NCI-H524 (cell line): ENCODE results near the gene IFI30.
A peak's percentile ranks its signal among the peaks of the same experiment; 100 is the strongest.

Experiments
- DNase-seq, 2 experiments: peaks; one replicate each; lab custom pipeline; 2025; lab: John Stamatoyannopoulos, UW

IFI30 gene

DNA sequence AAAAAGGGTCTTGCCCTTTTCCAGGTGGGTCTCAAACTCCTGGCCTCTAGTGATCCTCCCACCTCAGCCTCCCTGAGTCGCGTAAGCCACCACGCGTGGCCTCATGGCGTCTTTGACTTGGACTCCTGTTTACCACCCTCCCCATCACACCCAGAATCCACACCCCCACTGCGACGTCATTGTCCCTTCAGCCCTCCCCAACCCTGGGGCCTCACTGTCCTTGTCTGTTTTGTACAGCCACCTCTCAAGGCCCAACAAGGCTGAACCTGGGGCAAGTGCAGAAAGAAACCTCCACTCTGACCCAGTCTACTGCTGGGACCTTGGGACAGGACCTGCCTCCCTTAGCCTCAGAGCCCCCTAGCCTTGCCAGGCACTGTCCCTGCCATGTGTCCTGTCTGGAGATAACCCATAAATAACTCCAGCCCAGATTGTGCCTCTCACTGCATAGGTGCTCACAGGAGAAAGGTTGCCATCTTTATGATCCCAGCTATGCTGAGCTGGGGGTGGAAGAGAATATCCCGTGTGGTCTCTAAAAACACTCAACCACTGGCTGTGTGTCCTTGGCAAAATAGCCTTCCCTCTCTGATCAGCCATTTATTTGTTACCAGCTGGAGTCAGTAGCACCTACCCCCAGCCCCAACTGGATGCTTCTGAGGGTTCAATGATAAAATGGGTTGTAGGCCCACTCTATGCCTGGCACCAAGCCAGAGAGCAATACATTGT, 1.8 kb upstream of the IFI30 start:
- DNase-seq = no peak

GRCh38 chr19:18172331-18173053, 1.1 kb upstream of the IFI30 start:
- no peak for DNase-seq

GRCh38 chr19:18173054-18173571, 500 bp upstream of the IFI30 start:
- DNase-seq = no peak

DNA sequence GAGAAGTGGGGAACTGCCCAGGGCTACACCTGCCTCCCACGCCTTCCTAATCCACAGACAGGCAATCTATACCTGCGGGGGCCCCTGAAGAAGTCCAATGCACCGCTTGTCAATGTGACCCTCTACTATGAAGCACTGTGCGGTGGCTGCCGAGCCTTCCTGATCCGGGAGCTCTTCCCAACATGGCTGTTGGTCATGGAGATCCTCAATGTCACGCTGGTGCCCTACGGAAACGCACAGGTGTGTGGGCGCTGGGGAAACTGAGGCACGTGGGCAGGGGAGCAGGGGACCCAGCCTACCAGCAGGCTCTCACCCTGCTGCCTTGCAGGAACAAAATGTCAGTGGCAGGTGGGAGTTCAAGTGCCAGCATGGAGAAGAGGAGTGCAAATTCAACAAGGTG, 1.4 kb downstream of the IFI30 start:
- DNase-seq = no peak

DNA sequence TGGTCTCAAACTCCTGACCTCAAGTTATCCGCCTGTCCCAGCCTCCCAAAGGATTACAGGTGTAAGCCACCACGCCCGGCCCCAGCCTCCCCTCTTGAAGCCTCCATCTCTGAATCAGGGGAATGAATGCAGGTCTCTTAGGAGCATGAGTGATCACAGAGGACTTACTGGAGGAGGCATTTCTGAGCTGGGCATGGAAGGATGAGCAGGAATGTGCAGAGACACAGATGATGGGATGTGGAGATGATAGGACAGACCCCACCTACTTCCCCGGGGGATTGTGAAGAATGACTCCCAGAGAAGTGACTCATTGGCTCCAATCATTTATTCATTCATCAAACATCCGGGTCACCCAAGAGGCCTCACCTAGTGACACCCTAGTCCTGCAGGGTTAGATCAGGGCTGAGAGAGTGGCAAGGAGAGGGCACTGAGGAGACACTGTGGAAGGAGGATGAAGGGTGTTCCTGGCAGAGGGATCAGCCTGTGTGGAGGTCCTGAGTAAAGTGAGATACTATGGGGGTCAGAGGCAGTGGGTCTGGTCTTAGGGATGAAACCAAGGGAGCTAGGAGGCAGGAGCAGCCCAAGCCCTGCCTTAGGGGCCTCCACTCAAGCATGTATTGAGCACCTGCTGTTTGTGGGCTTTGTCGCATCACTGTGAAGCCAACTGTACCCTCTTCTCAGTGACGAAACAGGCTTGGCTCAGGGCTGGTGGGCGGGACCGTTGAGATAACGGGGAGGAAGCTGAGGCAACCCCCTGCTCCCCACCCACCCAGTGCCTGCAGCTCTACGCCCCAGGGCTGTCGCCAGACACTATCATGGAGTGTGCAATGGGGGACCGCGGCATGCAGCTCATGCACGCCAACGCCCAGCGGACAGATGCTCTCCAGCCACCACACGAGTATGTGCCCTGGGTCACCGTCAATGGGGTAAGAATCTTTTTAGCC, 3.0 kb downstream of the IFI30 start:
- DNase-seq = no peak

DNA sequence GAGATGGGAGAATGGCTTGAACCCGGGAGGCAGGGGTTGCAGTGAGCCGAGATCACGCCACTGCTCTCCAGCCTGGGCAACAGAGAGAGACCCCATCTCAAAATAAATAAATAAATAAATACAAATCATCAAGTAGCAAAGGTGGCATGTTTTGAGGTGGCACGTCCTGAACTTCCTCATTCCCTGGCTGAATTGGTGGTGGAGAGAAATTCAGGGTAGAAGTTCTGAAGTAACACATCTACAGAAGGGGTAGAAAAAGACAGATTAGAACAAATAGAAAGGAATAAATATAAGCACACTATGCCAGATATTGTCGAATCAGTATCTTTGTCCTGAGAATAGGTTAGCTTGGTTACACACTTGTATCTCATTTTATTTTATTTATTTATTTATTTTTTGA, 6.3 kb downstream of the IFI30 start:
- no peak for DNase-seq

DNA sequence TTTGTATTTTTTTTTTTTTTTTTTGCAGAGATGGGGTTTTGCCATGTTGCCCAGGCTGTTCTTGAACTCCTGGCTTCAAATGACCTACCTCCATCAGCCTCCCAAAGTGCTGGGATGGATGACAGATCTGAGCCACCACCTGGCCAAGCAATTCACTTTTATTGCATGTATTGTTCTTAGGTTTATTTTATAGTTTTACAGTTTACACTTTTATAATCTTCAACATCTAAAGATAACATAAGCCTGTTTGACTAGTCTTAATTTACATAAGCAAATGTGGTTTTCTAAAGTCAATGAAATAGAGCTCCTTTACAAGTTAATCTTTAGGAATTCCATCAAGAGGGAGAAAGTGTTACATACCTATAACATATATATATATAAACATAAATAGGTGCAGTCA, 9.9 kb downstream of the IFI30 start:
- no peak for DNase-seq

DNA sequence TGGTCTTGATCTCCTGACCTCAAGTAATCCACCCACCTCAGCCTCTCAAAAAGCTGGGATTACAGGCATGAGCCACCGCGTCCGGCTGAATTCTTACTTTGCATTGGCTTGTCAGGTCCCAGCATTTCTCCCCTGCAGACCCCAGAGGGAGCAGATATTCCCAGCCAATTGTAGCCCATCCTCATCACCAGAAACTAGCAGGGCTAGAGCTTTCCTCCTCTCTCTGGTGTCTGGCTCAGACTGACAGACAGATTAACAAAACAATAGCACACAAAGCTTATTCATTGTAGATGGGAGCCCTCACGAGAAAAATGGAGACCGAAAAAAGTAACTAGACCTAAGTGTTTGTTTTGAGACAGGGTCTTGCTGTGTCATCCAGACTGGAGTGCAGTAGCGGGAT, 11.9 kb downstream of the IFI30 start:
- DNase-seq = no peak

DNA sequence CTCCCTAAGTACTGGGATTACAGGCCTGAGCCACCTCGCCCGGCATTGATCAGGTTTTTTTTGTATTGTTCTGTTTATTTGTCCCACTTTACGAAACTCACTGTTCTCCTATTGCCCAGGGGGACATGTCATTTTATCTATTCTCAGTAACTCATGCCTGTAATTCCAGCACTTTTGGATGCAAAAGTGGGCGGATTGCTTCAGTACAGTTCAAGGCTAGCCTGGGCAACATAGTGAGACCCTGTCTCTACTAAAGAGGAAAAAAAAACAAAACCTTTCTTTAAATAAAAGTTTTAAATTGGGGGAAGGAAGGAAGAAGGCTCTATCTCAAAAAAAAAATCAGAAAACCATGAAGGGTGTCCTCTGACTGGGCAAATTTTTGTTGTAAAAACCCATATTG, 16.7 kb downstream of the IFI30 start:
- no peak for DNase-seq

GRCh38 chr19:18191640-18192062, 18.0 kb downstream of the IFI30 start:
- no peak for DNase-seq

DNA sequence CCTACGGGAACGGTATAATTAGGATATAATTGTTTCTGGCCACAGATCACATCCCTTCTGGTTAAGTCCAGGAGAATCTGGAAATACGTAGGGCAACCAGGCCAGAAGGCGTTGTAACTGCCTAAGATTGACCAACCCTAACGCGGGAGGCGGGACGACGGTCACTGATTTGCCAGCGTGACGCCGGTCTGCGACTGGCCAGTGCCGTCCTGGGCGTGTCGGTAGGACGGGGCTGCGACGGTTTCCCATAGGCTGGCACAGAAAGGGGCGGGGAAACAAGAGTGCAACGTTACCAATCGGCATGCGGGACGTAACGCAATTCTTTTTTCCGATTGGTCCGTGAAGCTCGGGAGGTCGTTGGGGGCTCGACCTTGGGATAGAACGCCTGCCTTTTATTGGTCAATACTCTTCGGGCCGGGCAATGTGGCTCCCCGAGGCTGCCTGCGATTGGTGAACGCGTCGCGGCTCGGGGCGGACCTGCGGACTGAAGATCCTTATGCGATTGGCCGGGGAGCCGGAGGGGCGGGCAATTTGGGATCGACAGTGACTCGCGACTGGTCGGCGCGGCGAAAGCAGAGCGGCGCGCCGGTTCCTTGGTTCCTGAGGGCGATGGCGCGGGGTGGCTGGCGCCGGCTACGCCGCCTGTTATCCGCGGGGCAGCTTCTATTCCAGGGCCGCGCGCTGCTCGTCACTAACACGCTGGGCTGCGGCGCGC, 19.2 kb downstream of the IFI30 start, which contains the start of gene MPV17L2:
Gene MPV17L2 (plus strand): TSS at position 546 of the 715 bp plus-strand sequence. CDS start 64 bp downstream, at position 610.
- DNase-seq = peak; percentile 100

DNA sequence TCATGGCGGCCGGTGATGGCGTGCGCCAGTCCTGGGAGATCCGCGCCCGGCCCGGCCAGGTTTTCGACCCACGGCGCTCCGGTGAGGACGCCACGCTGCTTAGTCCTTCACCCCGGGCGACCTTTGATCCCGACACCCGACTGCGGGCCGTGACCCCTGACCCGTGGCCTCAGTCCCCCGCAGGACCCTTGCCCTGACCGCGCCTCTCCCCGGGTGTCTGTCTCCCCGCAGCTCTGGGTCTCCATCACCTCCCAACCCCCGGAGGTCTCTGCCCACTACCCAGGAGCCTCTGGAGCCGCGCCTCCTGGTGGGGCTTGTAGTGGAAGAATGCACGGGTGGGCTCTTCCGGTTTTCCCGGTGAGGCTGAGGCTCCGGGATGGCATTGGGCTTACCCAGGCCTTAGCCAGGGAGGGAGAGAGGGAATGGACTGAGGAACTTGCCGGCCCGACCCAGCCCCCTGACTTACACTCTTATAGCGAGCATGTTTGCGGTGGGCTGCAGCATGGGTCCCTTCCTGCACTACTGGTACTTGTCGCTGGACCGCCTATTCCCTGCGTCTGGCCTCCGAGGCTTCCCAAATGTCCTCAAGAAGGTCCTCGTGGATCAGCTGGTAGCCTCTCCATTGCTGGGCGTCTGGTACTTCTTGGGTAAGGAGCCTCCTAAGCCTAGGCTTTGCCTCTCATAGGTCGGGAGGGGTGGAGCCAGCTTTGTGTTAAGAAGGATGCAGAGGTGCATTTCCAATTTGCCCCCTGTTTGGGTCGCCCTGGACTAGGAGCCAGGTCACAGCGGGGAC, 20.0 kb downstream of the IFI30 start:
- no peak for DNase-seq

DNA sequence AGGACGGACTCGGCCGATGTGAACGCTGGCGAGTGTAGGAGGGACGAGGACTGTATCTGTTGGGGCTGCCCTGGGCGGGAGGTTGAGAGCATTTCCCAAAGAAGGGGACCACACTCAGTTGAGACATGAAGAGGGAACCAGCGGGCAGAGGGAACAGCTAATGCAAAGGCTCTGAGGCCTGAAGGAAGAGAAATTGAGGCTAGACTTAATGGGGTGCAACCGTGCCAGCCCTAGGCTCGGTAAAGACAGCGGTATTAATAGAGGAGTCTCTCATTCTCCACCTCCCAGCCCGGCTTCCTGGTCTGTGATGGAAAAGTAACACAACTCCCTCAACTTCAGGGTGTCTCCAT, 20.5 kb downstream of the IFI30 start:
- DNase-seq = no peak

DNA sequence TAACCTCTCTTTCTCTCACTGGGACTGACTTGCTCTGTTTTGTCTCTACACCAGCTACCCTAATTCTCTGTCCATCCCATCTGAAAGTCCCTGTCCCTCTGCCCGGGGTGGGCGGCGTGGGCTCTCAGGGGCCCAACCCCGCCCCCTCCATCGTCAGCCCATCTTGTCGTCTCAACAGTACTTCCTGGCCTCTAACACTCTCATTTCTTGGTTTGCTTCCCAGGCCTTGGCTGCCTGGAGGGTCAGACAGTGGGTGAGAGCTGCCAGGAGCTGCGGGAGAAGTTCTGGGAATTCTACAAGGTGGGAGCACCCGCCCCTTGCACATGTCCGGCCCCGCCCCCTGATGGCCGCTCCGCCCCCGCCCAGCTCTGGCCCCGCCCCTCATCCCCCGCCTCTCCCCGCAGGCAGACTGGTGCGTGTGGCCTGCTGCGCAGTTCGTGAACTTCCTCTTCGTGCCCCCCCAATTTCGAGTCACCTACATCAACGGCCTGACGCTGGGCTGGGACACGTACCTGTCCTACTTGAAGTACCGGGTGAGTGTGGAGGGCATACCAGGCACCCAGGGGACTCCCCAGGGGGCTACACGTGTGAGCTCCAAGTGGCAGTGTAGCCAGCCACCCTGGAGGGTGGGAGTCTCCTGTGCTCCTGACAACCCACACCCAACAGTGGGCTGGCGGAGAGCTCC, 21.1 kb downstream of the IFI30 start:
- no peak for DNase-seq

GRCh38 chr19:18196511-18196845, 22.9 kb downstream of the IFI30 start:
- DNase-seq = no peak

- no peak for DNase-seq
These were observed 23.7 kb downstream of the IFI30 start for GRCh38 chr19:18197306-18197705.

- no peak for DNase-seq
These were observed 24.3 kb downstream of the IFI30 start for GRCh38 chr19:18197941-18198340.

DNA sequence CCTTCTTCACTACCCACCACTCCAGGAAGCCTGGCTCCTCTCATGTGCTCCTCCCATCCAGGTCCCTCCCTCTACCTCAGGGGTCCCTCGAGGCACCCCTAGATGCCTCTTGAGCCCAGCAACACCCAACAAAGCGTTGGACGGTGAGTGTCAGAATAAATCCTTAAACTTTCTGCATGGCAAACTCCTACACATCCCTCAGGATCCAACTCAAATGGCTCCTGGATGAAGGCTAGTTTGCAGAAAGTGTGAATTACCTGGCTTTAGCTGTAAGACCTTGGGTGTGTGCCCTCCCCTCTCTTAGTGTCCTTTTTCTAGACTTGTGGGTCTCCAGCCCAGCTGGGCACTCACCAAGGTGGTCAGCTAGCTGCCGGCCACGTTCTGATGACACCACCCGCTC, 24.8 kb downstream of the IFI30 start:
- DNase-seq = no peak

GRCh38 chr19:18202397-18202777, 28.8 kb downstream of the IFI30 start:
- DNase-seq = no peak

DNA sequence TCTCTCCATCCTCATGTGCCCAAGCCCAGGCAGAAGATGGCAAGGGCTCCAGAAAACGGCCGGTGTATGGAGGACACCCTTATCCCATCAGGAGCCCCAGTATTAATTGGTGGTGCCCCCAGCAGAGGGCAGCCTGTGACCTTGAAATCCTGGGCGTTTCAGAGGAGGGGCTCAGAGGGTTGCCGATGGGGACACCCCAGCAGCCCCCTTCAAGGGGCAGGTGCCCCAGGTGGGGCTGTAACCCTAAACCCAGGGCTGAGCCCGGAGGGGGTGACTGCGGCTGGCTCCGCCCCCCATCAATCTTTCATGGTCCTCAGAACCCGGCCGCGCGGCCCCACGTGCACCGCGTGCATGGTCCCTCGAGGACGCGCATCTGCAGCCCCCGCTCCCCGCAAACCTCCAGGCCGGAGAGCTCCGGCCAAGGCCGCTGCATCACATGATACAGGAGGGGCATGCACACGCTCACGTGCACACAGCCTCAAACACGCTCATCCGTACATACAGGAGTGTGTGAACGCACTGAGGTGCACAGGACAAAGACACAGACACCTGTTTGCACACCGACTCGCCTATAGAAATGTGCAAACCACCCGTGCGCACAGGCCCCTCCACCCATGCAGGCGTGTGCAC, 29.3 kb downstream of the IFI30 start:
- peak; percentile 19 to 70 for DNase-seq
